CD4-positive, alpha-beta T cell treated with Interleukin-4 for 1 hour (primary cell): ENCODE data around the gene C6orf89.

Experiments used
- DNase-seq, 2 donors: peaks; one replicate each; pipeline ENCODE4 v3.0.0-alpha.2; 2020 to 2022

The C6orf89 gene

GRCh38 chr6:36970892-36971842, 85.4 kb downstream of the C6orf89 start:
- DNase-seq, result no peak

DNA sequence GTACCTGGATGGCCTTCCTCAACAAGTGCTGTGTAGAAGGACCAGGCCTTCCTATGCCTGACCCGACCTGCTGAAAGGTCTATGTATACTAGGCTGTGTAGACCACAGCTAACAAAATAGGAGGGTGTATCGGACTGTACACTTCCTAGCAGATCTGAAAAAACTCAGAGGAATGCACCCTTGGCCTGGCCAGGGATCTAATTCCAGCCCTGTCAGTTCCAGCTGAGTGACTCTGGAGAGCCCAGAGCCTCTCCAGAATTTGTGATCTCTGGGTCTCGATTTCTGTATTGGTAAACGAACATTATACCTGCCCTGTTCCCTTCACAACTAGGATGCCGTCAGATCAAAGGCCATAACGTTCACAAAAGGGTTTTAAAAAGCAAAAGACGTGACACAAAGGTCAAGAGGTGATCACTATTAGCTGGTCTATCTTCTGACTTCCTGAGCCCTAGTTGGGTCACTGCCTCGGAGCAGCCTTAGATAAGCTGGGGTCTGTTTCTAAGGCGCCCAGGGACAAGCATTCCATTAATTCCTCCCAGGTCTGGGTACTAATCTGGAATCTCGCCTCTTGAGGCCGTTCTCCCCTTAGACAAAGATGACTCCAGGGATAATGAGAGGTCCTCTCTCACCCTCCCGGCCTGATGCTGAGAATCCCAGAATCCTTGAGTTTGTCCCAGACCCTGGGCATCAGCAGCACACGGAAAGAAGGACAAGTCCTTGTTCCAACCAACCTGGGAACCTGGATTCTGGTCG, 86.3 kb downstream of the C6orf89 start:
- no peak for DNase-seq

GRCh38 chr6:36973190-36973589, 87.4 kb downstream of the C6orf89 start:
- no peak for DNase-seq

DNA sequence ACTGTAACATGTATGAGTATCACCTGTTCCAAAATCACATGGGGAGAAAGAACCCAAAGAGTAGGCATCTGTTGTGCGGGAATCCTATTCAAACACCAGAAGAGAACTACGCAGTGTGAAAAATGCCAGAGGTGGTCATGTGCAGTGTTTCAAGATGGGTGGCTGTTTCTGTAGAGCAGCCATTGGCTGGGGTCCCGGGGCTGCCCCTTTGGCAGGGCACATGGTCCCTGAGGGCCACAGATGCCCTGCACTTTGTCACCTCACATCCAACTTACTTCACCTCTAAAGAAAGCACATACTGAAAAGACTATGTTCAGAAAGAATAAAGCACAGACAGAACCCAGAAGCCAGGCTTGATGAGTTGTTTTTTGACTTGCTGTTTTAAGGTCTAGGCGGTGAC, 87.9 kb downstream of the C6orf89 start:
- no peak for DNase-seq

DNA sequence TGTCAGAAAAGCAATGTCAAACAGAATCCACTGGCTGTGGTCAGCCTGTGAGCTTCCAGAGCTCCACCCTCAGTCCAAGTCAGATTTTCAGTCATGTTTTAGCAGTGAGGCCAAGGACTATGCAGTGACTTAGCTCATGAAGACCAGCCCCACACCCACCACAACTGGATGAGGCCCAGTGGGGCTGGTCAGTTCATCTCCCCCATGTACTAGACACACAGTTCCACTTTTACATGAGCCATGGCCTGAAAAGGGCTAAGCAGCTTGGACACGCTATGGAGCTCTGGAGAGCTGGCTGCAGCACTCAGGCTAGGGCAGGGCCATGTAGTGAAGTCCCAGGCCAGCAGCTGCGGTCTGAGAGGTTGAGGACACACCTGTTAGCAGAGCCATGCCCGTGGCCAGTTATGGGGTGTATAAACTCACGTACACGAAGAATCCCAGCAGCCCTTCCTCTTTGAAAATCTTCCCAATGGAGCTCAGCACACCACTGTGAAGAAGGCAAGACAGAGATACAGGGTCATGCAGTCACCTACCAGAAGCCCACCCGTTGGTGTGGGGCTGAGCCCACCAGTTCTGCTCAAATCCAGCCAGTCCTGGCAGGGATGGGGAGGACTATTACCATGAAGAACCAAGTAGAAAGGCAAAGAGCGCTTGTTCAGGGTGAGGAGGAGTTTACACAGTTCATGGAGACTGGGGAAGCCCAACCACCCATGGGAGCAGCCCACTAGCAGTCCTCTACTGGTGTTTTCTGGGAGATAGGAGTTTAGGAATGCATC, 89.7 kb downstream of the C6orf89 start:
- DNase-seq, result no peak

GRCh38 chr6:36976007-36976264, 90.2 kb downstream of the C6orf89 start:
- no peak for DNase-seq

DNA sequence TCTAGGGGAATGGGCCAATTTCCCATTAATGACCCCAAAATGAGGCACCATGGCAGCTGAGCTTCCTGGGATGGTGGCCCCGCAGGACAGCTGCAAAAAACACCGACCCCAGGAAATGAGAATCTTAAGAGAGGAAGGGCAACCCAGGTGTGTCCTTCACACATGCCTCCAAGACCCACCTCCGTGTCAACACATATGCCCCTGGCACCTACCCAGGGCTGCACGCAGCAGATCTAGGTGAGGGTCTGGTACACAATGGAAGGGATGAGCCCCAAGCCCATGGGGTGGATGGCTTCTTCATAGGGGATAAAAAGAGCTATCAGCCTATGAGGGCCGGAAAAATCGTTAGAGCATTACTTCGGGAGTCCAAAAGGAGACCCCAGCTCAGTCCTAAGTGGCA, 90.8 kb downstream of the C6orf89 start:
- no peak for DNase-seq

GRCh38 chr6:36976931-36977330, 91.2 kb downstream of the C6orf89 start:
- no peak for DNase-seq

DNA sequence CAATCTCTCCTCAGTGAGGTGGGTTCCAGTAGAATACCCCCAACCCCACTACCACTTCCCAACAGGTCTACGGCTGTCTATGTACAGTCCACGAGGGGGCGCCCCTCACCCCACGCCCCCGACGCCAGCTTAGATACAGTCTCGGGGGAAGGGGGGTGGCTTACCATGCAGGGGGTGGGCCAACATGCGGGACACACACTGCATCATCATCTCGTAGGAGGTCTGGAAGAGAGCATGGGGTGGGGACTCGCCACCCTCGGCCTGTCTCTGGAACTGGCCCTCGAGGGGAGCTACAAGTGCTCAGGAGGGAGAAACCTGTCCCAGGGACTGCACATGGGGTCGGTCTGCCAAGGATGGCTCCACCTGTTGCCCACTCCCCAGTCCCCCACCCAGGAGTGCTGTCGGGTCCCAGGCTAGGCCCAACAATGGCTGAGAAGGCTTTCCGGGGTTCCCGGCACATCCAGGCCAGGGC, 91.8 kb downstream of the C6orf89 start:
- no peak for DNase-seq
